ENCODE measurements around the gene ZNF414. TPM values are rescaled to one million over a fixed set of nuclear protein-coding genes. Genes with fewer than 3 reads are reported as not detected.

The ZNF414 gene
- total and polyA plus RNA-seq, 10 of the 15 experiments (the other 5 are each of a cell fraction or from before 2014, with no cell fraction given) = 0.16 to 23.7 (median 5.3) TPM; not detected in 1

DNA sequence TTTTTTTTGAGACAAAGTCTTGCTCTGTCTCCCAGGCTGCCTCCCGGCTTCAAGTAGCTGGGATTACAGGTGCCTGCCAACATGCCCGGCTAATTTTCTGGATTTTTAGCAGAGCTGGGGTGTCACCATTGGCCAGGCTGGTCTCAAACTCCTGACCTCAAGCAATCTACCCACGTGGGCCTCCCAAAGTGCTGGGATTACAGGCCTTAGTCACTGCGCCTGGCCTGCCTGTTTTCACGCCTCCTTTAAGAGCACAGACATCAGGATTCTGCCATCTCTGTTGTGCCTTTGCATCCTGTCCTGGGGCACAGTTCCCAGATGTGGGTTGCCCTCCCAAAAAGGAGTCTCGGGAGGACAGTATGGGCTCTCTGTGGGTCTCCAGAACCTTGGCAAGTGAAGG is 9.0 kb downstream of the ZNF414 start:
- no peak overlapping the region for H2AFZ ChIP-seq (ENCODE audit: control insufficient read depth, low read depth, low read length)
- BruUV-seq (replicated peaks) = no TSS peak
- POLR2A ChIA-PET = interaction anchor here (0.6 kb wide), 1 partner anchor 46 kb away, joined by 5 read pairs; no protein-coding TSS in a partner anchor
- no peak overlapping the region for H3K9ac ChIP-seq (ENCODE audit: control insufficient read depth, insufficient read depth, low read length)
- H3K9me3 ChIP-seq (replicated peaks; ENCODE audit: control insufficient read depth, insufficient read depth, low read length) = no peaks in the 10 kb centered on the region
- no peak overlapping the region for H3K4me3 ChIP-seq
- FAIRE-seq = no peak
- no peak overlapping the region for H3K27ac ChIP-seq (ENCODE audit: control insufficient read depth, insufficient read depth)
- no peaks in the 10 kb centered on the region for H3K79me2 ChIP-seq (ENCODE audit: control insufficient read depth, insufficient read depth, low read length)
- H3K4me2 ChIP-seq (ENCODE audit: control insufficient read depth, insufficient read depth) = no peak overlapping the region
- 85% methylated on average over 6 of the region's 6 CpGs for WGBS (ENCODE audit: insufficient coverage, insufficient replicate concordance, low lambda C conversion rate, missing lambda C conversion rate)
- RAD21 ChIA-PET (ENCODE audit: unreplicated experiment) = interaction anchor here (0.9 to 2.5 kb wide), 3 partner anchors 91 to 151 kb away, joined by 3 to 16 read pairs (median 3); partner anchors contain the start of gene MARCHF2
- no peaks in the 10 kb centered on the region; a peak in 1 of 4 replicates for H3K27me3 ChIP-seq (replicated peaks in 1 of 2; ENCODE audit: control insufficient read depth in 2 of 2, insufficient read depth in 2 of 2, low read length in 1 of 2)
- CTCF ChIA-PET = interaction anchor here (0.6 to 3.7 kb wide), 10 partner anchors 9 to 639 kb away, joined by 3 to 29 read pairs (median 5); partner anchors contain the start of genes MARCHF2 and ZNF414
- no peaks in the 10 kb centered on the region for H3K36me3 ChIP-seq (ENCODE audit: control insufficient read depth in 2 of 2, insufficient read depth in 2 of 2, low read length in 1 of 2)
- H4K20me1 ChIP-seq (ENCODE audit: control insufficient read depth, insufficient read depth) = no peaks in the 10 kb centered on the region
- SMC1A ChIA-PET (ENCODE audit: uncharacterized antibody, unreplicated experiment) = interaction anchor here (0.9 to 1.5 kb wide), 4 partner anchors 29 to 90 kb away, joined by 3 to 4 read pairs (median 3); no protein-coding TSS in a partner anchor
- intact Hi-C loops (cut with micrococcal nuclease; ENCODE audit: unreplicated experiment) (no loop called here), in situ Hi-C loops (cut with MboI) (no loop called here)
- no peak for ATAC-seq
- TF ChIP-seq NR2C1 (IDR thresholded peaks at IDR 0.05) = no peak
- TF ChIP-seq ZBED1 (IDR thresholded peaks at IDR 0.05; ENCODE audit: borderline replicate concordance) = no peak
- DNase-seq (ENCODE audit: low read depth, low spot score) = no peak
- H3K4me1 ChIP-seq (ENCODE audit: control insufficient read depth, insufficient read depth, low read length) = peaks cover 4% of the 10 kb centered on the region; the same call in 1 of the 2 replicates

DNA sequence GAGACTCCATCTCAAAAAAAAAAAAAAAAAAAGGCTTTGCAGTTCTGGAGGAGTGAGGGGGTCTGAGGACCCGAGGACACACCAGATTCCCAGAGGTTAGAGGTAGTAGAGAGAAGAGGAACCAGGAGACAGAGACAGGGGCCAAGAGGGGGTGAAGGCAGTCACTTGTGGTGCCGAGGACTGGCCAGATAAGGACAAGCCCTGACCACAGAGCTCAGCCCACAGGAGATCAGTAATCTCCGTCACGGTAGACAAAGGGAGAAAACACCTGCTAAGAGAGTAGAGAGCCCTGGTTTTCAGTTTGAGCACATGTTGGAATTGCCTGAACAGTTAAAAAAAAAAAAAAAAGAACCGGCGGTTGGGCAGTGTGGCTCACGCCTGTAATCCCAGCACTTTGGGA is 9.8 kb downstream of the ZNF414 start:
- in situ Hi-C loops (cut with MboI) = no loop called here
- H3K9ac ChIP-seq (ENCODE audit: control insufficient read depth, insufficient read depth, low read length) = no peak overlapping the region
- no TSS peak for BruUV-seq (replicated peaks)
- peaks cover 4% of the 10 kb centered on the region; the same call in 1 of the 2 replicates for H3K4me1 ChIP-seq (ENCODE audit: control insufficient read depth, insufficient read depth, low read length)
- no peaks in the 10 kb centered on the region for H3K36me3 ChIP-seq (ENCODE audit: control insufficient read depth in 2 of 2, insufficient read depth in 2 of 2, low read length in 1 of 2)
- no peaks in the 10 kb centered on the region for H3K9me3 ChIP-seq (replicated peaks; ENCODE audit: control insufficient read depth, insufficient read depth, low read length)
- H3K79me2 ChIP-seq (ENCODE audit: control insufficient read depth, insufficient read depth, low read length) = no peaks in the 10 kb centered on the region
- ChIA-PET CTCF (interaction anchor here (0.6 to 3.7 kb wide), 5 partner anchors 57 to 640 kb away, joined by 3 to 29 read pairs (median 5); partner anchors contain the start of gene MARCHF2), POLR2A (interaction anchor here (0.7 kb wide), 1 partner anchor 60 kb away, joined by 3 read pairs; no protein-coding TSS in a partner anchor), RAD21 (ENCODE audit: unreplicated experiment) (interaction anchor here (0.7 to 2.5 kb wide), 4 partner anchors 52 to 95 kb away, joined by 3 to 16 read pairs (median 4); partner anchors contain the start of gene MARCHF2), SMC1A (ENCODE audit: uncharacterized antibody, unreplicated experiment) (interaction anchor here (1.1 to 1.2 kb wide), 2 partner anchors 74 to 75 kb away, joined by 3 read pairs; no protein-coding TSS in a partner anchor)
- H2AFZ ChIP-seq (ENCODE audit: control insufficient read depth, low read depth, low read length) = no peak overlapping the region
- 40% methylated on average over 5 of the region's 7 CpGs for WGBS (ENCODE audit: insufficient coverage, insufficient replicate concordance, low lambda C conversion rate, missing lambda C conversion rate)
- intact Hi-C loops (cut with micrococcal nuclease; ENCODE audit: unreplicated experiment) = no loop called here
- H3K4me3 ChIP-seq = no peak overlapping the region
- H3K27me3 ChIP-seq (replicated peaks in 1 of 2; ENCODE audit: control insufficient read depth in 2 of 2, insufficient read depth in 2 of 2, low read length in 1 of 2) = no peaks in the 10 kb centered on the region; a peak in 1 of 4 replicates
- no peaks in the 10 kb centered on the region for H4K20me1 ChIP-seq (ENCODE audit: control insufficient read depth, insufficient read depth)
- 0 out of 2 replicates have a peak overlapping the region, but pooled peaks have one; percentile 33 for H3K4me2 ChIP-seq (ENCODE audit: control insufficient read depth, insufficient read depth)
- no peak overlapping the region for H3K27ac ChIP-seq (ENCODE audit: control insufficient read depth, insufficient read depth)
- ATAC-seq (peak; percentile 43), DNase-seq (ENCODE audit: low read depth, low spot score) (no peak), FAIRE-seq (peak; percentile 38)
- TF ChIP-seq, protein P1, sequence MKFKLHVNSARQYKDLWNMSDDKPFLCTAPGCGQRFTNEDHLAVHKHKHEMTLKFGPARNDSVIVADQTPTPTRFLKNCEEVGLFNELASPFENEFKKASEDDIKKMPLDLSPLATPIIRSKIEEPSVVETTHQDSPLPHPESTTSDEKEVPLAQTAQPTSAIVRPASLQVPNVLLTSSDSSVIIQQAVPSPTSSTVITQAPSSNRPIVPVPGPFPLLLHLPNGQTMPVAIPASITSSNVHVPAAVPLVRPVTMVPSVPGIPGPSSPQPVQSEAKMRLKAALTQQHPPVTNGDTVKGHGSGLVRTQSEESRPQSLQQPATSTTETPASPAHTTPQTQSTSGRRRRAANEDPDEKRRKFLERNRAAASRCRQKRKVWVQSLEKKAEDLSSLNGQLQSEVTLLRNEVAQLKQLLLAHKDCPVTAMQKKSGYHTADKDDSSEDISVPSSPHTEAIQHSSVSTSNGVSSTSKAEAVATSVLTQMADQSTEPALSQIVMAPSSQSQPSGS (IDR thresholded peaks at IDR 0.05; ENCODE audit: low read length) = no peak
- TF ChIP-seq SUPT20H (IDR thresholded peaks at IDR 0.05; ENCODE audit: borderline replicate concordance, control insufficient read depth, low read depth, low read length) (no peak), SRF (IDR thresholded peaks at IDR 0.05; ENCODE audit: low read depth in 2 of 2, low read length in 2 of 2) (peak in 1 of 2 experiments; percentile 64; a peak in 1 of 4 replicates), RUNX3 (IDR thresholded peaks at IDR 0.05; ENCODE audit: low read length) (peak; percentile 81), SMC3 (IDR thresholded peaks at IDR 0.05; ENCODE audit: borderline replicate concordance, low read length) (no peak), TCF12 (IDR thresholded peaks at IDR 0.05; ENCODE audit: low read depth, low read length) (0 out of 2 replicates have a peak, but pooled peaks have one; percentile 17), MTA3 (IDR thresholded peaks at IDR 0.05; ENCODE audit: borderline replicate concordance, low read length) (no peak), BRCA1 (IDR thresholded peaks at IDR 0.05; ENCODE audit: low read depth, low read length) (no peak), NFYB (IDR thresholded peaks at IDR 0.05; ENCODE audit: insufficient read depth, low read depth, low read length) (no peak), PAX5 (IDR thresholded peaks at IDR 0.05; ENCODE audit: borderline replicate concordance, low read depth, low read length) (no peak), LARP7 (IDR thresholded peaks at IDR 0.05) (no peak)
- TF ChIP-seq, protein P2, sequence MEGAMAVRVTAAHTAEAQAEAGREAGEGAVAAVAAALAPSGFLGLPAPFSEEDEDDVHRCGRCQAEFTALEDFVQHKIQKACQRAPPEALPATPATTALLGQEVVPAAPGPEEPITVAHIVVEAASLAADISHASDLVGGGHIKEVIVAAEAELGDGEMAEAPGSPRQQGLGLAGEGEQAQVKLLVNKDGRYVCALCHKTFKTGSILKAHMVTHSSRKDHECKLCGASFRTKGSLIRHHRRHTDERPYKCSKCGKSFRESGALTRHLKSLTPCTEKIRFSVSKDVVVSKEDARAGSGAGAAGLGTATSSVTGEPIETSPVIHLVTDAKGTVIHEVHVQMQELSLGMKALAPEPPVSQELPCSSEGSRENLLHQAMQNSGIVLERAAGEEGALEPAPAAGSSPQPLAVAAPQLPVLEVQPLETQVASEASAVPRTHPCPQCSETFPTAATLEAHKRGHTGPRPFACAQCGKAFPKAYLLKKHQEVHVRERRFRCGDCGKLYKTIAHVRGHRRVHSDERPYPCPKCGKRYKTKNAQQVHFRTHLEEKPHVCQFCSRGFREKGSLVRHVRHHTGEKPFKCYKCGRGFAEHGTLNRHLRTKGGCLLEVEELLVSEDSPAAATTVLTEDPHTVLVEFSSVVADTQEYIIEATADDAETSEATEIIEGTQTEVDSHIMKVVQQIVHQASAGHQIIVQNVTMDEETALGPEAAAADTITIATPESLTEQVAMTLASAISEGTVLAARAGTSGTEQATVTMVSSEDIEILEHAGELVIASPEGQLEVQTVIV (IDR thresholded peaks at IDR 0.05; ENCODE audit: borderline replicate concordance, partially characterized antibody) = no peak

All from GM12878 (cell line).